HCT116 (cell line): Measurements from ENCODE around the gene RAB40C. TPM values are rescaled to one million over a fixed set of nuclear protein-coding genes. Genes with fewer than 3 reads are reported as not detected.

Experiments
- ATAC-seq: fragments of 200-7000 bp; cut with Tn5 transposase; 2 replicates; pipeline ENCODE4 v1.9.1; 2020; ENCODE audit warnings: mild to moderate bottlenecking, moderate library complexity
- BruUV-seq: library from RNA; stranded (reverse); fragments of 400-500 nt; replicated peaks from 2 replicates; lab custom pipeline; 2021; lab: Mats Ljungman, UMichigan
- CTCF ChIA-PET: fragments of 300-600 bp; sonication (Branson Sonifier 250); formaldehyde crosslinking; loops from one replicate; lab custom pipeline; 2021; ENCODE audit warnings: antibody characterized with exemption; lab: Charles Lee
- POLR2A ChIA-PET: fragments of 300-600, 350-600 bp; sonication (Branson Sonifier 250); formaldehyde crosslinking; loops from one replicate; lab custom pipeline; 2021; ENCODE audit warnings: antibody characterized with exemption; lab: Charles Lee
- RAD21 ChIA-PET, 2 experiments: fragments of 300-600 bp; sonication (Branson Sonifier 250); formaldehyde crosslinking; loops; one replicate each; lab custom pipeline; 2023; ENCODE audit warnings: low total read pairs in 2 of 2; ENCODE audit not compliant: uncharacterized antibody in 2 of 2, unreplicated experiment in 2 of 2, low non-redundant PET in 1 of 2; lab: Charles Lee
- DNase-seq: peaks from one replicate; pipeline ENCODE4 v3.0.0-alpha.2; 2010; ENCODE audit warnings: low read depth, low spot score
- H2AFZ ChIP-seq: fragments of 200-600 bp; shearing (Covaris generic), sonication (generic); 2 replicates; pipeline ENCODE4 v1.6.1; 2017; ENCODE audit warnings: low read depth, mixed run types, mixed read lengths, antibody characterized with exemption, low read length; ENCODE audit not compliant: poor library complexity, severe bottlenecking
- H3K27ac ChIP-seq: 2 replicates; pipeline ENCODE4 v1.5.1; 2012; ENCODE audit warnings: low read depth, low read length
- H3K27me3 ChIP-seq: fragments of 200-600 bp; sonication (generic); 2 replicates; pipeline ENCODE4 v1.6.1; 2016; ENCODE audit warnings: mixed run types, low read length, mixed read lengths; ENCODE audit not compliant: insufficient read depth
- H3K36me3 ChIP-seq, 2 experiments: fragments of 200-500 bp in 1 of 2; fragments of 200-600 bp in 1 of 2; sonication (Bioruptor generic) in 1 of 2; sonication (generic) in 1 of 2; 2 replicates each; pipeline versions ENCODE4 v1.5.1 to v1.6.1; 2014 to 2016; ENCODE audit warnings: low read length in 2 of 2, inconsistent platforms in 1 of 2, mixed read lengths in 1 of 2, mixed run types in 1 of 2; ENCODE audit not compliant: insufficient read depth in 2 of 2, control insufficient read depth in 1 of 2
- H3K4me1 ChIP-seq, 2 experiments: fragments of 200-600 bp in 1 of 2; sonication (generic) in 1 of 2; 2 replicates each; pipeline versions ENCODE4 v1.5.1 to v1.6.1; 2012 to 2017; ENCODE audit warnings: low read length in 2 of 2, inconsistent platforms in 1 of 2, mild to moderate bottlenecking in 1 of 2, mixed read lengths in 1 of 2, mixed run types in 1 of 2, moderate library complexity in 1 of 2; ENCODE audit not compliant: insufficient read depth in 2 of 2, control insufficient read depth in 1 of 2
- H3K4me2 ChIP-seq: fragments of 200-600 bp; sonication (generic); 2 replicates; pipeline ENCODE4 v1.6.1; 2017; ENCODE audit warnings: mixed run types, low read length, mixed read lengths
- H3K4me3 ChIP-seq, 2 experiments: fragments of 200-600 bp in 1 of 2; sonication (generic) in 1 of 2; replicated peaks in 1 of 2; 2 replicates each; pipeline ENCODE4 v1.5.1; 2011 to 2016; ENCODE audit warnings: low read length in 2 of 2, control low read depth in 1 of 2, low read depth in 1 of 2, mild to moderate bottlenecking in 1 of 2, mixed read lengths in 1 of 2, mixed run types in 1 of 2
- H3K79me2 ChIP-seq: fragments of 200-600 bp; sonication (generic); 2 replicates; pipeline ENCODE4 v1.6.1; 2017; ENCODE audit warnings: mild to moderate bottlenecking, mixed run types, low read length, moderate library complexity, mixed read lengths; ENCODE audit not compliant: insufficient read depth
- H3K9ac ChIP-seq: fragments of 200-600 bp; sonication (generic); 2 replicates; pipeline ENCODE4 v1.6.1; 2016; ENCODE audit warnings: low read length, mixed read lengths
- H3K9me2 ChIP-seq: fragments of 200-600 bp; sonication (generic), shearing (Covaris generic); 2 replicates; pipeline ENCODE4 v1.6.1; 2017; ENCODE audit warnings: mixed run types, mild to moderate bottlenecking, moderate library complexity; ENCODE audit not compliant: insufficient read depth
- H3K9me3 ChIP-seq, 2 experiments: fragments of 200-500 bp in 1 of 2; fragments of 200-600 bp in 1 of 2; sonication (Bioruptor generic) in 1 of 2; sonication (generic) in 1 of 2; 2 replicates each; pipeline ENCODE4 v1.6.1; 2014 to 2017; ENCODE audit warnings: low read length in 2 of 2, mixed read lengths in 2 of 2, inconsistent platforms in 1 of 2, low read depth in 1 of 2, mild to moderate bottlenecking in 1 of 2, mixed run types in 1 of 2, moderate library complexity in 1 of 2; ENCODE audit not compliant: control insufficient read depth in 1 of 2, insufficient read depth in 1 of 2
- H4K20me1 ChIP-seq: fragments of 200-600 bp; sonication (generic), shearing (Covaris generic); 2 replicates; pipeline ENCODE4 v1.6.1; 2017; ENCODE audit warnings: mixed run types, mild to moderate bottlenecking, moderate library complexity; ENCODE audit not compliant: insufficient read depth
- ATF3 ChIP-seq: IDR thresholded peaks from 2 replicates; pipeline ENCODE4 v1.6.1; 2012
- CBX3 ChIP-seq: IDR thresholded peaks from 2 replicates; pipeline ENCODE4 v1.6.1; 2012; ENCODE audit warnings: low read depth
- ELF1 ChIP-seq: IDR thresholded peaks from 2 replicates; pipeline ENCODE4 v1.6.1; 2012; ENCODE audit warnings: low read depth, borderline replicate concordance
- EZH2phosphoT487 ChIP-seq: fragments of 200-600 bp; IDR thresholded peaks from 2 replicates; pipeline ENCODE4 v1.6.1; 2018; ENCODE audit warnings: antibody characterized with exemption, borderline replicate concordance
- JUND ChIP-seq: IDR thresholded peaks from 2 replicates; pipeline ENCODE4 v1.6.1; 2012
- MAX ChIP-seq: IDR thresholded peaks from 2 replicates; pipeline ENCODE4 v1.6.1; 2012
- POLR2A ChIP-seq: IDR thresholded peaks from 2 replicates; pipeline ENCODE4 v1.7.0; 2011; ENCODE audit warnings: borderline replicate concordance; ENCODE audit not compliant: insufficient read depth, insufficient read length; ENCODE audit errors: extremely low read depth
- REST ChIP-seq: IDR thresholded peaks from 2 replicates; pipeline ENCODE4 v1.6.1; 2012; ENCODE audit warnings: low read depth
- SP1 ChIP-seq: IDR thresholded peaks from 2 replicates; pipeline ENCODE4 v1.6.1; 2012; ENCODE audit warnings: low read depth
- TCF7L2 ChIP-seq: IDR thresholded peaks from 2 replicates; pipeline ENCODE4 v1.7.0; 2011; ENCODE audit warnings: borderline replicate concordance, inconsistent platforms; ENCODE audit not compliant: insufficient read depth, insufficient read length; ENCODE audit errors: extremely low read depth
- YY1 ChIP-seq: IDR thresholded peaks from 2 replicates; pipeline ENCODE4 v1.6.1; 2011; ENCODE audit warnings: low read length, low read depth, moderate library complexity, mild to moderate bottlenecking; ENCODE audit not compliant: insufficient replicate concordance; ENCODE audit errors: extremely low read depth
- ZNF274 ChIP-seq: fragments of 200-500 bp; sonication (Bioruptor generic); IDR thresholded peaks from 2 replicates; pipeline ENCODE4 v1.6.1; 2014; ENCODE audit warnings: mild to moderate bottlenecking, low read depth, low read length, inconsistent platforms
- intact Hi-C: fragments of 100-400 bp; cut with micrococcal nuclease; formaldehyde crosslinking; loops from 2 replicates; pipeline ENCODE4 v1.10.0; 2022
- total RNA-seq: library from RNA; stranded (reverse); gene quantifications from one replicate; pipeline ENCODE4 v1.2.1, GENCODE V29; 2021; ENCODE audit not compliant: unreplicated experiment

RAB40C gene
- total RNA-seq, 1 experiment from 2014 or later: 14.1 TPM

GRCh38 chr16:606656-607307 is 16.9 kb downstream of the RAB40C start:
- H3K4me1 ChIP-seq: no peaks in the 10 kb centered on the region
- RAD21 ChIA-PET: no interaction called here
- no peaks in the 10 kb centered on the region for H3K36me3 ChIP-seq
- no peak overlapping the region for H3K4me3 ChIP-seq
- POLR2A ChIA-PET: no interaction called here
- BruUV-seq: no TSS peak
- no peak overlapping the region for H2AFZ ChIP-seq
- no peak for TF ChIP-seq POLR2A
- TF ChIP-seq MAX: no peak
- TF ChIP-seq YY1: no peak
- TF ChIP-seq EZH2phosphoT487: no peak
- no peak for TF ChIP-seq CBX3
- no peak for TF ChIP-seq REST
- TF ChIP-seq TCF7L2: no peak
- TF ChIP-seq ZNF274: no peak
- TF ChIP-seq JUND: no peak
- TF ChIP-seq ATF3: no peak
- no peak for TF ChIP-seq SP1
- TF ChIP-seq ELF1: no peak
- H3K9me2 ChIP-seq: no peaks in the 10 kb centered on the region
- ATAC-seq (no peak), DNase-seq (no peak)
- no peaks in the 10 kb centered on the region for H3K27me3 ChIP-seq
- H3K9me3 ChIP-seq: no peaks in the 10 kb centered on the region
- CTCF ChIA-PET: no interaction called here
- peaks cover 4% of the 10 kb centered on the region; the same call in 1 of the 2 replicates for H3K79me2 ChIP-seq
- no peak overlapping the region for H3K9ac ChIP-seq
- H3K27ac ChIP-seq: no peak overlapping the region
- no peak overlapping the region for H3K4me2 ChIP-seq
- intact Hi-C loops: no loop called here
- no peaks in the 10 kb centered on the region for H4K20me1 ChIP-seq
